Stimulated activated CD4-positive, alpha-beta T cell treated with anti-CD3 and anti-CD28 coated beads, Interleukin-1b, Interleukin-23, amount 100 ng/mL, for 4 hours (primary cell): ENCODE measurements around the gene WDR46.

Source experiments
- DNase-seq, 2 donors: peaks; one replicate each; pipeline ENCODE4 v3.0.0-alpha.2; 2020; ENCODE audit warnings: low read depth in 2 of 2

Gene WDR46

GRCh38 chr6:33313709-33314514 lies 24.9 kb upstream of the WDR46 start, which contains the start of gene TAPBP:
Gene TAPBP (minus strand): TSS chr6:33314078. CDS start chr6:33314041, 37 bp downstream.
- DNase-seq: peak; percentile 74

GRCh38 chr6:33313105-33313708 lies 24.2 kb upstream of the WDR46 start:
- DNase-seq: peak; percentile 46 to 47

GRCh38 chr6:33312361-33313104 lies 23.5 kb upstream of the WDR46 start:
- peak; percentile 67 to 75 for DNase-seq

GRCh38 chr6:33306356-33306755 lies 17.3 kb upstream of the WDR46 start:
- DNase-seq: no peak

GRCh38 chr6:33305052-33305451 lies 16.0 kb upstream of the WDR46 start:
- no peak for DNase-seq

- no peak for DNase-seq
These were observed 15.2 kb upstream of the WDR46 start for GRCh38 chr6:33304216-33304615.

- no peak for DNase-seq
These were observed 12.8 kb upstream of the WDR46 start for GRCh38 chr6:33301877-33302276.

- DNase-seq: peak; percentile 90 to 93
These were observed 10.4 kb upstream of the WDR46 start for GRCh38 chr6:33299237-33299944.

GRCh38 chr6:33298773-33299236 lies 9.8 kb upstream of the WDR46 start, which contains the start of gene RGL2:
Gene RGL2 (minus strand): TSS chr6:33298942. CDS start chr6:33298610, 332 bp downstream.
- peak; percentile 46 to 57 for DNase-seq

- DNase-seq: peak; percentile 24 to 33
These were observed 9.1 kb upstream of the WDR46 start for GRCh38 chr6:33297956-33298772.

- DNase-seq: no peak
These were observed 8.4 kb upstream of the WDR46 start for GRCh38 chr6:33297406-33297955.

GRCh38 chr6:33296797-33297405 lies 7.9 kb upstream of the WDR46 start:
- no peak for DNase-seq

- DNase-seq: no peak
These were observed 6.8 kb upstream of the WDR46 start for GRCh38 chr6:33295621-33296369.

GRCh38 chr6:33294086-33294823 lies 5.2 kb upstream of the WDR46 start:
- DNase-seq: no peak

- DNase-seq: no peak
These were observed 4.1 kb upstream of the WDR46 start for GRCh38 chr6:33292996-33293682.

- DNase-seq: no peak
These were observed 1.4 kb upstream of the WDR46 start for GRCh38 chr6:33290459-33290858.

GRCh38 chr6:33289784-33290315 lies 811 bp upstream of the WDR46 start:
- no peak for DNase-seq
